OCI-LY7 (cell line): ENCODE results near the gene COX4I1. TPM values are rescaled to one million over a fixed set of nuclear protein-coding genes. Genes with fewer than 3 reads are reported as not detected.

Source experiments
- BruUV-seq: library from RNA; stranded (reverse); fragments of 400-500 nt; replicated peaks from 2 replicates; lab custom pipeline; 2021; lab: Mats Ljungman, UMichigan
- CTCF ChIA-PET: fragments of 300-600 bp; sonication (Branson Sonifier 250); formaldehyde crosslinking; loops from one replicate; lab custom pipeline; 2022; ENCODE audit warnings: antibody characterized with exemption; ENCODE audit not compliant: unreplicated experiment; lab: Charles Lee
- POLR2A ChIA-PET: fragments of 300-600 bp; sonication (Branson Sonifier 250); formaldehyde crosslinking; loops from one replicate; lab custom pipeline; 2022; ENCODE audit warnings: antibody characterized with exemption; lab: Charles Lee
- DNase-seq: peaks from one replicate; pipeline ENCODE4 v3.0.0-alpha.2; 2015; ENCODE audit warnings: low spot score
- H2AFZ ChIP-seq: fragments of 200-600 bp; sonication (generic), shearing (Covaris generic); 2 replicates; pipeline ENCODE4 v1.6.1; 2014; ENCODE audit warnings: mild to moderate bottlenecking, antibody characterized with exemption, low read length, moderate library complexity
- H3K27ac ChIP-seq: fragments of 200-600 bp; sonication (generic); 2 replicates; pipeline ENCODE4 v1.5.1; 2014; ENCODE audit warnings: mixed run types, low read depth, mild to moderate bottlenecking, moderate library complexity, low read length, inconsistent platforms; ENCODE audit not compliant: poor library complexity, severe bottlenecking
- H3K36me3 ChIP-seq: fragments of 200-600 bp; sonication (generic); 2 replicates; pipeline ENCODE4 v1.6.1; 2014; ENCODE audit warnings: mild to moderate bottlenecking, antibody characterized with exemption, low read length, moderate library complexity, mixed read lengths; ENCODE audit not compliant: insufficient read depth
- H3K4me1 ChIP-seq: fragments of 200-600 bp; sonication (generic); 2 replicates; pipeline ENCODE4 v1.5.1; 2014; ENCODE audit warnings: mild to moderate bottlenecking, low read length; ENCODE audit not compliant: insufficient read depth, poor library complexity, severe bottlenecking
- H3K4me2 ChIP-seq: fragments of 200-600 bp; sonication (generic); 2 replicates; pipeline ENCODE4 v1.6.1; 2014; ENCODE audit warnings: mild to moderate bottlenecking, low read length
- H3K4me3 ChIP-seq: fragments of 200-600 bp; sonication (generic); 2 replicates; pipeline ENCODE4 v1.5.1; 2014; ENCODE audit warnings: mild to moderate bottlenecking, low read depth, low read length; ENCODE audit not compliant: poor library complexity, severe bottlenecking
- H3K79me2 ChIP-seq: fragments of 200-600 bp; sonication (generic); 2 replicates; pipeline ENCODE4 v1.6.1; 2016; ENCODE audit warnings: low read depth, mild to moderate bottlenecking, low read length, moderate library complexity, mixed read lengths; ENCODE audit not compliant: insufficient read depth
- H3K9me2 ChIP-seq: fragments of 200-600 bp; sonication (generic); 2 replicates; pipeline ENCODE4 v1.6.1; 2016; ENCODE audit warnings: mild to moderate bottlenecking, low read length, mixed read lengths; ENCODE audit not compliant: insufficient read depth
- H3K9me3 ChIP-seq: fragments of 200-600 bp; sonication (generic); 2 replicates; pipeline ENCODE4 v1.6.1; 2014; ENCODE audit warnings: mild to moderate bottlenecking, mixed run types, low read length, mixed read lengths
- H4K20me1 ChIP-seq: fragments of 200-600 bp; sonication (generic); 2 replicates; pipeline ENCODE4 v1.6.1; 2014; ENCODE audit warnings: mild to moderate bottlenecking, antibody characterized with exemption, low read length, moderate library complexity, mixed read lengths; ENCODE audit not compliant: insufficient read depth
- CTCF ChIP-seq: fragments of 200-600 bp; sonication (generic); conservative IDR thresholded peaks from 2 replicates; pipeline ENCODE4 v1.5.1; 2014; ENCODE audit warnings: mild to moderate bottlenecking, antibody characterized with exemption, low read length, moderate library complexity, mixed read lengths
- EZH2phosphoT487 ChIP-seq: fragments of 200-600 bp; sonication (generic); IDR thresholded peaks from 2 replicates; pipeline ENCODE4 v1.6.1; 2018; ENCODE audit warnings: low read depth, borderline replicate concordance, mild to moderate bottlenecking, mixed run types, antibody characterized with exemption, low read length, moderate library complexity, mixed read lengths
- intact Hi-C: fragments of 100-400 bp; cut with micrococcal nuclease; formaldehyde crosslinking; loops from one replicate; pipeline ENCODE4 v1.10.0; 2022; ENCODE audit not compliant: unreplicated experiment
- total RNA-seq, 2 experiments: library from RNA; depleted of rRNA in 1 of 2; stranded (reverse); fragments of >200 nt in 1 of 2; shearing (Covaris generic) in 1 of 2; gene quantifications; 2 replicates each; pipeline ENCODE4 v1.2.3, GENCODE V29; 2014 to 2022

COX4I1 gene
- total RNA-seq, 2 experiments from 2014 or later: 542 to 569 TPM

DNA sequence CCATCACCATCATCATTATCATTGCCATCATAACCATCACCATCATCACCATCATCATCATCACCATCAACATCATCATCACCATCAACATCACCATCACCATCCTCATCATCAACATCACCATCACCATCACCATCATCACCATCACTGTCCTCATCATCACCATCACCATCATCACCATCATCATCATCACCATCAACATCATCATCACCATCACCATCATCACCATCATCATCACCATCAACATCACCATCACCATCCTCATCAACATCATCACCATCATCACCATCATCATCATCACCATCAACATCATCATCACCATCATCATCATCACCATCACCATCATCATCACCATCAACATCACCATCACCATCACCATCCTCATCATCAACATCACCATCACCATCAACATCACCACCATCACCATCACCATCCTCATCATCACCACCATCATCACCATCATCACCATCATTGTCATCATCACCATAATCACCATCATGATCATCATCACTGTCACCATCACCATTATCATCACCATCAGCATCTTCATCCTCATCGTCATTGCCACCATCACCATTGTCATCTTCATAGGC is 23.9 kb downstream of the COX4I1 start:
- intact Hi-C loops: loop anchor here (10.0 kb wide), 1 partner anchor 701 kb away; no protein-coding TSS in a partner anchor
- Histone ChIP-seq H3K79me2 (no peaks in the 10 kb centered on the region), H4K20me1 (no peaks in the 10 kb centered on the region), H3K4me3 (no peak overlapping the region), H3K9me2 (no peaks in the 10 kb centered on the region), H3K4me1 (peaks cover 12% of the 10 kb centered on the region), H3K27ac (no peak overlapping the region), H2AFZ (no peak overlapping the region), H3K9me3 (no peaks in the 10 kb centered on the region), H3K4me2 (no peak overlapping the region), H3K36me3 (no peaks in the 10 kb centered on the region)
- ChIA-PET POLR2A (interaction anchor here (0.5 kb wide), 1 partner anchor 117 kb away, joined by 3 read pairs; no protein-coding TSS in a partner anchor), CTCF (interaction anchor here (0.6 kb wide), 1 partner anchor 694 kb away, joined by 3 read pairs; no protein-coding TSS in a partner anchor)
- TF ChIP-seq CTCF: no peak
- TF ChIP-seq EZH2phosphoT487: no peak
- DNase-seq: no peak
- no TSS peak for BruUV-seq

DNA sequence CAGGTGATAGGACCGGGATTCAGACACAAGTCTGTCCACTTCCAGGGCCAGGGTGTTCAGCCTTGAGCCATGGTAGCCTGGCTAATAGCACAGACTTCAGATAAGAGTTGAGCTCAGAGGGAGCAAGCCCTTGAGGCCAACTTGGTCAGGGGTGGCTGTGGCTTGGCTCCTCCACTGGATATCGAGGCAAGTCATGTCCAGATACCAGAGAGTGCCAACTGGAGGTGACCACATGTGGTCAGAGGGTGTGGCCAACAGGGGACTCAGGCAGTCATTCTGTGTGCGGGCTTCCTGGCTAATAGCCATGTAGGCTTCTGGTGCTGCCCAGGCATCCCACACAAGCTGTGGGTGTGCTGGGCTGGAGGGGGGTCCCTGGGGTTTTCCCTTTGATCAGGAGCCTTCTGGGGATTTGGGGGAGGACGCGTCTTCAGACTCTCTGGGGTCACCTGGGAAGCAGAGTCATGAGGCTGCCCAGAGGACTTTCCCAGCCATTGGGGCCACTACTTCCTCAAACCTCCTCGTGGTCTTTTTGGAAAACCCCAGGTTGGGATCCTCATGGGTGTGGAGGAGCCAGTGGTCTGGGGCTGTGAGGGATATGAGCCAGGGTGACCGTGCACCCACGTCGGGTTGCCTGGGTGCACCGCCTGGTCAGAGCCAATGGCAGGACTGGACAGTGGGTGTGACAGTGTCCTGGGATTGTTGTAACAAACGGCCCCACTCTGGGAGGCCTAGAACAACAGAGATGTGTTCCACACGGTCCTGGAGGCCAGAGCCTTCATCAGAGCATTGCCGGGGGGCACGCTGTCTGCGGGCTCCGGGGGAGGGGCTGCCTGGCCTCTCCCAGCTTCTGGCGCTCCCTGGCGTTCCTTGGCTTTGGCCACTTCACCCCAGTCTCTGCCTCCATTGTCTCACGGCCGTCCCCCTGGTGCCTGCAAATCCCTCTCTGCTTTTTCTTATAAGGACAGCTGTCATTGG is 25.0 kb downstream of the COX4I1 start:
- H3K9me2 ChIP-seq: no peaks in the 10 kb centered on the region
- TF ChIP-seq CTCF (no peak), EZH2phosphoT487 (no peak)
- no peaks in the 10 kb centered on the region for H3K36me3 ChIP-seq
- H3K9me3 ChIP-seq: no peaks in the 10 kb centered on the region
- H3K4me2 ChIP-seq: no peak overlapping the region
- H3K27ac ChIP-seq: no peak overlapping the region
- no TSS peak for BruUV-seq
- CTCF ChIA-PET: interaction anchor here (0.6 kb wide), 1 partner anchor 693 kb away, joined by 3 read pairs; no protein-coding TSS in a partner anchor
- no peaks in the 10 kb centered on the region for H4K20me1 ChIP-seq
- H2AFZ ChIP-seq: no peak overlapping the region
- intact Hi-C loops: loop anchor here (10.0 kb wide), 1 partner anchor 700 kb away; no protein-coding TSS in a partner anchor
- peaks cover 13% of the 10 kb centered on the region for H3K4me1 ChIP-seq
- no peak for DNase-seq
- no peaks in the 10 kb centered on the region for H3K79me2 ChIP-seq
- H3K4me3 ChIP-seq: no peak overlapping the region
- POLR2A ChIA-PET: interaction anchor here (0.6 kb wide), 1 partner anchor 66 kb away, joined by 4 read pairs; no protein-coding TSS in a partner anchor
